Neural cell (in vitro differentiated cells): ENCODE results near the gene ZNF428. TPM values are rescaled to one million over a fixed set of nuclear protein-coding genes. Genes with fewer than 3 reads are reported as not detected.

Experiments
- H2AFZ ChIP-seq: fragments of 200-600, 300-800 bp; sonication (generic), shearing (Covaris generic); 2 replicates; pipeline ENCODE4 v1.6.0; 2014; ENCODE audit warnings: low read depth, mild to moderate bottlenecking, antibody characterized with exemption, low read length, moderate library complexity
- H3F3A ChIP-seq: fragments of 200-600 bp; shearing (Covaris generic); 2 replicates; pipeline ENCODE4 v1.6.1; 2016; ENCODE audit warnings: mild to moderate bottlenecking, moderate library complexity, mixed read lengths, antibody characterized with exemption, low read length; ENCODE audit not compliant: insufficient read depth, poor library complexity, severe bottlenecking
- H3K27ac ChIP-seq: fragments of 200-600, 300-800 bp; sonication (generic), shearing (Covaris generic); 2 replicates; pipeline ENCODE4 v1.5.1; 2014; ENCODE audit warnings: mild to moderate bottlenecking, low read length, moderate library complexity
- H3K27me3 ChIP-seq: fragments of 300-800, 200-600 bp; sonication (generic), shearing (Covaris generic); 2 replicates; pipeline ENCODE4 v1.6.0; 2014; ENCODE audit warnings: mild to moderate bottlenecking, low read depth, low read length, moderate library complexity; ENCODE audit not compliant: insufficient read depth
- H3K36me3 ChIP-seq: fragments of 300-800, 200-600 bp; sonication (generic), shearing (Covaris generic); 2 replicates; pipeline ENCODE4 v1.5.1; 2014; ENCODE audit warnings: mild to moderate bottlenecking, antibody characterized with exemption, low read length, moderate library complexity; ENCODE audit not compliant: insufficient read depth
- H3K4me2 ChIP-seq: fragments of 300-800, 200-600 bp; sonication (generic), shearing (Covaris generic); 2 replicates; pipeline ENCODE4 v1.6.0; 2014; ENCODE audit warnings: mild to moderate bottlenecking, low read length
- H3K4me3 ChIP-seq: fragments of 300-800, 200-600 bp; sonication (generic), shearing (Covaris generic); 2 replicates; pipeline ENCODE4 v1.5.1; 2014; ENCODE audit warnings: mild to moderate bottlenecking, low read length, moderate library complexity
- H3K79me2 ChIP-seq: fragments of 200-600 bp; shearing (Covaris generic); replicated peaks from 2 replicates; pipeline ENCODE4 v1.6.0; 2014; ENCODE audit warnings: mild to moderate bottlenecking, low read length, moderate library complexity; ENCODE audit not compliant: insufficient read depth
- H3K9ac ChIP-seq: fragments of 300-800, 200-600 bp; sonication (generic), shearing (Covaris generic); 2 replicates; pipeline ENCODE4 v1.6.1; 2016; ENCODE audit warnings: mild to moderate bottlenecking, low read length, mixed read lengths
- H3K9me2 ChIP-seq: fragments of 200-600 bp; shearing (Covaris generic); 2 replicates; pipeline ENCODE4 v1.6.1; 2016; ENCODE audit warnings: mild to moderate bottlenecking, low read length, mixed read lengths; ENCODE audit not compliant: insufficient read depth
- H3K9me3 ChIP-seq: fragments of 200-600, 300-800 bp; sonication (generic), shearing (Covaris generic); 2 replicates; pipeline ENCODE4 v1.6.1; 2016; ENCODE audit warnings: mild to moderate bottlenecking, mixed run types, low read length, moderate library complexity, mixed read lengths
- H4K20me1 ChIP-seq: fragments of 200-600 bp; shearing (Covaris generic); 2 replicates; pipeline ENCODE4 v1.6.1; 2016; ENCODE audit warnings: mild to moderate bottlenecking, mixed run types; ENCODE audit not compliant: insufficient read depth
- EZH2 ChIP-seq: fragments of 200-600, 300-800 bp; shearing (Covaris generic), sonication (generic); IDR thresholded peaks from 2 replicates; pipeline ENCODE4 v1.6.1; 2014; ENCODE audit warnings: antibody characterized with exemption, low read length, borderline replicate concordance, mild to moderate bottlenecking; ENCODE audit not compliant: insufficient read depth, poor library complexity, severe bottlenecking
- MXI1 ChIP-seq: fragments of 450-650 bp; conservative IDR thresholded peaks from 2 replicates; pipeline ENCODE4 v1.6.1; 2014; ENCODE audit warnings: antibody characterized with exemption, mild to moderate bottlenecking; ENCODE audit not compliant: poor library complexity, severe bottlenecking
- POLR2AphosphoS5 ChIP-seq: IDR thresholded peaks from 2 replicates; pipeline ENCODE4 v1.6.1; 2012
- REST ChIP-seq: IDR thresholded peaks from 2 replicates; pipeline ENCODE4 v1.6.1; 2012; ENCODE audit warnings: borderline replicate concordance
- TAF1 ChIP-seq: IDR thresholded peaks from 2 replicates; pipeline ENCODE4 v1.6.1; 2012; ENCODE audit warnings: low read depth
- polyA plus RNA-seq: library from polyadenylated mRNA; depleted of rRNA; stranded (reverse); fragments of >200 nt; gene quantifications from 2 replicates; pipeline ENCODE4 v1.2.3, GENCODE V29; 2014

ZNF428 gene
- polyA plus RNA-seq, 1 donor from 2014 or later = 1,008 TPM

- Histone ChIP-seq H3F3A (no peaks in the 10 kb centered on the region), H3K9ac (peak overlapping the region; percentile 96), H3K4me3 (peak overlapping the region; percentile 99), H3K9me2 (no peaks in the 10 kb centered on the region), H4K20me1 (no peaks in the 10 kb centered on the region), H3K36me3 (no peaks in the 10 kb centered on the region), H2AFZ (peak overlapping the region; percentile 96), H3K27ac (peak overlapping the region; percentile 89), H3K4me2 (peak overlapping the region; percentile 82), H3K27me3 (no peaks in the 10 kb centered on the region), H3K79me2 (peaks cover 15% of the 10 kb centered on the region), H3K9me3 (no peaks in the 10 kb centered on the region)
- TF ChIP-seq REST = no peak
- no peak for TF ChIP-seq EZH2
- no peak for TF ChIP-seq MXI1
- no peak for TF ChIP-seq POLR2AphosphoS5
- no peak for TF ChIP-seq TAF1
These were observed 44.8 kb downstream of the ZNF428 start for GRCh38 chr19:43574424-43575155.

- H3K4me3 ChIP-seq = no peak overlapping the region
These were observed 47.2 kb downstream of the ZNF428 start for GRCh38 chr19:43572171-43572588.

More at GRCh38 chr19:43572171-43572588, 47.2 kb downstream of the ZNF428 start:
- no peaks in the 10 kb centered on the region for H3K9me3 ChIP-seq
- no peaks in the 10 kb centered on the region for H3K27me3 ChIP-seq
- no peak overlapping the region for H3K9ac ChIP-seq
- H3K36me3 ChIP-seq = no peaks in the 10 kb centered on the region
- no peak overlapping the region for H3K27ac ChIP-seq
- H3K79me2 ChIP-seq = peaks cover 18% of the 10 kb centered on the region
- H3K4me2 ChIP-seq = no peak overlapping the region
- H4K20me1 ChIP-seq = no peaks in the 10 kb centered on the region
- TF ChIP-seq EZH2 (no peak), REST (no peak)
- H3K9me2 ChIP-seq = no peaks in the 10 kb centered on the region
- H3F3A ChIP-seq = no peaks in the 10 kb centered on the region
- no peak overlapping the region for H2AFZ ChIP-seq
